DMS114 treated with DMSO at 0.1 percent for 48 hours (cell line): ENCODE results near the gene JPH4.

Source experiments
- DNase-seq: peaks from one replicate; lab custom pipeline; 2025; ENCODE audit not compliant: unreplicated experiment; lab: John Stamatoyannopoulos, UW

Gene JPH4

GRCh38 chr14:23564876-23565275 is 13.7 kb downstream of the JPH4 start:
- DNase-seq, result no peak

- no peak for DNase-seq
These were observed 14.3 kb downstream of the JPH4 start for GRCh38 chr14:23564181-23564812.

GRCh38 chr14:23563473-23564180 is 15.0 kb downstream of the JPH4 start:
- DNase-seq, result no peak

GRCh38 chr14:23562822-23563472 is 15.6 kb downstream of the JPH4 start:
- DNase-seq, result peak; percentile 28

GRCh38 chr14:23561873-23562821 is 16.4 kb downstream of the JPH4 start:
- DNase-seq, result no peak

GRCh38 chr14:23561259-23561658 is 17.3 kb downstream of the JPH4 start:
- no peak for DNase-seq

GRCh38 chr14:23559926-23560520 is 18.6 kb downstream of the JPH4 start:
- no peak for DNase-seq

GRCh38 chr14:23559010-23559925 is 19.3 kb downstream of the JPH4 start:
- no peak for DNase-seq

GRCh38 chr14:23558346-23559009 is 20.1 kb downstream of the JPH4 start:
- DNase-seq, result no peak

- DNase-seq, result no peak
These were observed 20.6 kb downstream of the JPH4 start for GRCh38 chr14:23557946-23558345.

GRCh38 chr14:23557521-23557920 is 21.1 kb downstream of the JPH4 start:
- DNase-seq, result no peak

- no peak for DNase-seq
These were observed 21.7 kb downstream of the JPH4 start for GRCh38 chr14:23556700-23557440.

GRCh38 chr14:23555882-23556699 is 22.5 kb downstream of the JPH4 start, which contains the start of gene THTPA:
Gene THTPA (plus strand): TSS chr14:23556271. CDS start chr14:23556758, 487 bp downstream.
- peak; percentile 79 for DNase-seq

GRCh38 chr14:23555533-23555881 is 23.1 kb downstream of the JPH4 start:
- no peak for DNase-seq

- peak; percentile 42 for DNase-seq
These were observed 27.1 kb downstream of the JPH4 start, which contains the start of gene ZFHX2 for GRCh38 chr14:23551266-23552028. Gene ZFHX2 (minus strand): TSS chr14:23551765. CDS start chr14:23535325, 16,440 bp downstream.

GRCh38 chr14:23550812-23551265 is 27.8 kb downstream of the JPH4 start:
- no peak for DNase-seq
